Measurements from ENCODE around the gene XKR7. TPM values are rescaled to one million over a fixed set of nuclear protein-coding genes. Genes with fewer than 3 reads are reported as not detected.

XKR7 gene
- total RNA-seq, 4 donors from 2014 or later: under 0.01 TPM; not detected in 3

- Histone ChIP-seq H3K27me3 (no peaks in the 10 kb centered on the region), H3K9me3 (no peaks in the 10 kb centered on the region), H3K27ac (no peak overlapping the region), H3K4me3 (no peak overlapping the region), H3K4me1 (no peaks in the 10 kb centered on the region), H3K36me3 (no peaks in the 10 kb centered on the region)
- DNase-seq: no peak
- in situ Hi-C loops (cut with MboI; ENCODE audit: low pct_ligation_motif_present in 1 of 4, low pct_unique_long_range_greater_than_20kb in 1 of 4, low sequenced_read_pairs in 3 of 4): no loop called here
- WGBS, 2 donors (ENCODE audit: low coverage in 1 of 2): 33% methylated on average over 1 of the region's 1 CpG; no CpG with 5 or more reads in 1 of the 2 donors
- TF ChIP-seq POLR2AphosphoS5 (IDR thresholded peaks at IDR 0.05) (no peak), EP300 (IDR thresholded peaks at IDR 0.05; ENCODE audit: low read depth) (no peak), POLR2A (IDR thresholded peaks at IDR 0.05) (no peak)
- TF ChIP-seq, protein P1, sequence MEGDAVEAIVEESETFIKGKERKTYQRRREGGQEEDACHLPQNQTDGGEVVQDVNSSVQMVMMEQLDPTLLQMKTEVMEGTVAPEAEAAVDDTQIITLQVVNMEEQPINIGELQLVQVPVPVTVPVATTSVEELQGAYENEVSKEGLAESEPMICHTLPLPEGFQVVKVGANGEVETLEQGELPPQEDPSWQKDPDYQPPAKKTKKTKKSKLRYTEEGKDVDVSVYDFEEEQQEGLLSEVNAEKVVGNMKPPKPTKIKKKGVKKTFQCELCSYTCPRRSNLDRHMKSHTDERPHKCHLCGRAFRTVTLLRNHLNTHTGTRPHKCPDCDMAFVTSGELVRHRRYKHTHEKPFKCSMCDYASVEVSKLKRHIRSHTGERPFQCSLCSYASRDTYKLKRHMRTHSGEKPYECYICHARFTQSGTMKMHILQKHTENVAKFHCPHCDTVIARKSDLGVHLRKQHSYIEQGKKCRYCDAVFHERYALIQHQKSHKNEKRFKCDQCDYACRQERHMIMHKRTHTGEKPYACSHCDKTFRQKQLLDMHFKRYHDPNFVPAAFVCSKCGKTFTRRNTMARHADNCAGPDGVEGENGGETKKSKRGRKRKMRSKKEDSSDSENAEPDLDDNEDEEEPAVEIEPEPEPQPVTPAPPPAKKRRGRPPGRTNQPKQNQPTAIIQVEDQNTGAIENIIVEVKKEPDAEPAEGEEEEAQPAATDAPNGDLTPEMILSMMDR (IDR thresholded peaks at IDR 0.05): no peak
- intact Hi-C loops (cut with DNase I; ENCODE audit: low total_unique reads): no loop called here
Measured at GRCh38 chr20:31937820-31938219, 30.1 kb upstream of the XKR7 start.

DNA sequence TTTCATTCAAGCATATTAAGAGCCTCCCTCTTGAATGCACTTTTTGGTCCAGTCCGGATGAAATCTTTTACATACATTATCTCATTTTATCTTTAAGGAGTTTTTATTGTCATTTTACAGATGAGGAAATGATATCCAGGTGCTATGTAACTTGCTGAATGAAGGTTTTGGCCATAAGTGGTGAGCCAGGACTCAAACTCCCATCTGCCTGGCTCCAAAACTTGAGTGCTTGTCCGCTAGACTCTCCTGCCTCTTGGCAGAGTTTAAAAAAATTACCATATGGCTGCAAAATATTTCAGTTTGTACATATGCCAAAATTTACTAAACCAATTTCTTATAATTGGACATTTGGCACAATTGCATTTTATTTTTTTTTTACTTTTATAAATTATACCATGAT, 28.3 kb upstream of the XKR7 start:
- in situ Hi-C loops (cut with MboI; ENCODE audit: low pct_ligation_motif_present in 1 of 4, low pct_unique_long_range_greater_than_20kb in 1 of 4, low sequenced_read_pairs in 3 of 4): loop anchor here in 1 of 4 donors (10.0 kb wide), 1 partner anchor 95 kb away; the partner anchor contains the start of gene FOXS1

DNA sequence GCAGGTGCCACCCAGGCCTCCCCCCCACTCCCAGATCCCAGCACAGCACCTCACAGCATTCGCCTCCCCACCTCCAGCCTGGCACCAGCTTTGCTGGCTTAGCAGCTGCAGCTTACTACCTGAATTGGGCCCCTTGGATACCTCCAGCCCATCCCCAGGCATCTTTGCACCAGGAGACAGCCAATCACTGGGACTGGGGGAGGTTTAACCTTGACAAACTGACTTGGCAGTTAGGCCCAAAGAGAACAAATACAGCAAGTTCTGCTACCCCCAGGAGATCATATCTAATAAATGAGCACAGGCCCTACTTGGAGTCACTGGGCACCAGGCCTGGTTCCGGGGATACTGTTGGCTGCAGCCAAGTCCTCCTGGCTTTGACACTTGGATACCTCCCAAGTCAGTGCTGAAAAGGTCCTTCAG, 24.9 kb upstream of the XKR7 start:
- no peak overlapping the region for H3K27ac ChIP-seq
- 100% methylated on average over 1 of the region's 2 CpGs; no CpG with 5 or more reads in 1 of the 2 donors for WGBS, 2 donors (ENCODE audit: low coverage in 1 of 2)

More for the DNA sequence above, 28.3 kb upstream of the XKR7 start:
- TF ChIP-seq POLR2AphosphoS5 (IDR thresholded peaks at IDR 0.05): no peak
- no peak for DNase-seq
- H3K4me1 ChIP-seq: peaks cover 0 to 3% (median 0%) of the 10 kb centered on the region in 4 donors
- H3K4me3 ChIP-seq: no peak overlapping the region
- WGBS, 2 donors (ENCODE audit: low coverage in 1 of 2): 88 to 100% methylated on average over 2 of the region's 2 CpGs
- H3K27me3 ChIP-seq: no peaks in the 10 kb centered on the region
- peaks cover 0 to 5% (median 0%) of the 10 kb centered on the region in 4 donors for H3K36me3 ChIP-seq
- no peak overlapping the region for H3K27ac ChIP-seq
- intact Hi-C loops (cut with DNase I; ENCODE audit: low total_unique reads): no loop called here
- H3K9me3 ChIP-seq: no peaks in the 10 kb centered on the region

DNA sequence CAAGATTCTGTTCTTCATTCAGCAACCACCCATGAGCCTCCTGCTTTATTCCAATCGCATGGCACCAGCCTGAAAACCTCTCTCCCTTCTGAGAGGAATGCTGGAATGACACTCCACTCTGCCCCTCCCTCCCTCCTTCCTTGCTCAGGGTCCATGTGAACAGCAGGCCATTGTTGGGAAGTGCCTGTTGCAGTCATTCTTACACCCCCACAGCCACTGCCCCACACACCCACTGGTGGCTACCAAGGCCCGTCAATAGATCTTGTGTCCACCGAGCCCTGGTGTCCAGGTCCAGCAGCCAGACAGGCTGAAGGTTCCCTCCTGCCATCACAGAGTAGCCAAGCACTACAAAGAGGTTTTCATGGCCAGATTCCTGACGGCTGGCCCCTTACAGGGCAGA, 22.6 kb upstream of the XKR7 start:
- in situ Hi-C loops (cut with MboI; ENCODE audit: low pct_ligation_motif_present in 1 of 4, low pct_unique_long_range_greater_than_20kb in 1 of 4, low sequenced_read_pairs in 3 of 4): loop anchor here in 1 of 4 donors (10.0 kb wide), 1 partner anchor 101 kb away; the partner anchor contains the start of gene FOXS1
- H3K27me3 ChIP-seq: no peaks in the 10 kb centered on the region
- no peaks in the 10 kb centered on the region for H3K9me3 ChIP-seq
- WGBS, 2 donors (ENCODE audit: low coverage in 1 of 2): 95% methylated on average over 3 of the region's 4 CpGs; no CpG with 5 or more reads in 1 of the 2 donors
- H3K36me3 ChIP-seq: peaks cover 0 to 37% (median 15%) of the 10 kb centered on the region in 4 donors
- TF ChIP-seq POLR2AphosphoS5 (IDR thresholded peaks at IDR 0.05) (no peak), POLR2A (IDR thresholded peaks at IDR 0.05) (no peak), EP300 (IDR thresholded peaks at IDR 0.05; ENCODE audit: low read depth) (no peak)
- TF ChIP-seq, protein P1 (IDR thresholded peaks at IDR 0.05): no peak
- no peak overlapping the region for H3K27ac ChIP-seq
- intact Hi-C loops (cut with DNase I; ENCODE audit: low total_unique reads): no loop called here
- H3K4me1 ChIP-seq: peaks cover 0 to 6% (median 1%) of the 10 kb centered on the region in 4 donors
- no peak overlapping the region for H3K4me3 ChIP-seq
- DNase-seq: no peak

More for the DNA sequence above, 24.9 kb upstream of the XKR7 start:
- no peak for DNase-seq
- Histone ChIP-seq H3K27me3 (no peaks in the 10 kb centered on the region), H3K36me3 (peaks cover 0 to 28% (median 12%) of the 10 kb centered on the region in 4 donors), H3K4me1 (peaks cover 0 to 3% (median 0%) of the 10 kb centered on the region in 4 donors), H3K9me3 (no peaks in the 10 kb centered on the region), H3K4me3 (no peak overlapping the region)
- TF ChIP-seq POLR2A (IDR thresholded peaks at IDR 0.05): no peak
- TF ChIP-seq POLR2AphosphoS5 (IDR thresholded peaks at IDR 0.05): no peak
- TF ChIP-seq, protein P1 (IDR thresholded peaks at IDR 0.05): no peak
- no peak for TF ChIP-seq EP300 (IDR thresholded peaks at IDR 0.05; ENCODE audit: low read depth)
- in situ Hi-C loops (cut with MboI; ENCODE audit: low pct_ligation_motif_present in 1 of 4, low pct_unique_long_range_greater_than_20kb in 1 of 4, low sequenced_read_pairs in 3 of 4) (loop anchor here in 1 of 4 donors (10.0 kb wide), 1 partner anchor 98 kb away; the partner anchor contains the start of gene FOXS1), intact Hi-C loops (cut with DNase I; ENCODE audit: low total_unique reads) (no loop called here)

Data from transverse colon (tissue), 4 donors.